Breast epithelium (tissue), 4 donors: ENCODE data around the gene MYO1A. TPM values are rescaled to one million over a fixed set of nuclear protein-coding genes. Genes with fewer than 3 reads are reported as not detected.
A peak's percentile ranks its signal among the peaks of the same experiment; 100 is the strongest.

Experiments used
- DNase-seq, 2 donors: peaks; one replicate each; pipeline ENCODE4 v3.0.0-alpha.2; 2019; ENCODE audit warnings: low spot score in 2 of 2
- H3K27ac ChIP-seq, 2 donors: fragments of 200-600 bp; sonication (generic) in 1 of 2; one replicate each; pipeline ENCODE4 v1.5.1; 2016 to 2019; ENCODE audit warnings: mild to moderate bottlenecking in 1 of 2
- H3K27me3 ChIP-seq, 2 donors: fragments of 200-600 bp; sonication (generic) in 1 of 2; one replicate each; pipeline versions ENCODE4 v1.5.1 to v1.6.0; 2017 to 2019; ENCODE audit warnings: control low read depth in 1 of 2, mild to moderate bottlenecking in 1 of 2
- H3K36me3 ChIP-seq: fragments of 200-600 bp; one replicate; pipeline ENCODE4 v1.5.1; 2019
- H3K4me1 ChIP-seq, 2 donors: fragments of 200-600 bp; sonication (generic); one replicate each; pipeline ENCODE4 v1.5.1; 2016 to 2019; ENCODE audit warnings: control low read depth in 1 of 2
- H3K4me3 ChIP-seq, 3 donors: fragments of 200-600 bp; sonication (generic); 1 replicate in 2 of 3; 2 replicates in 1 of 3; pipeline ENCODE4 v1.5.1; 2016 to 2019; ENCODE audit warnings: mild to moderate bottlenecking in 3 of 3, moderate library complexity in 2 of 3
- H3K9me3 ChIP-seq, 2 donors: fragments of 200-600 bp; sonication (generic) in 1 of 2; one replicate each; pipeline ENCODE4 v1.5.1; 2016 to 2019; ENCODE audit warnings: control low read depth in 1 of 2
- CTCF ChIP-seq, 3 donors: fragments of 450-650 bp; IDR thresholded peaks; one replicate each; pipeline ENCODE4 v1.5.1; 2016 to 2017; ENCODE audit warnings: antibody characterized with exemption in 3 of 3, mild to moderate bottlenecking in 3 of 3, moderate library complexity in 3 of 3
- POLR2A ChIP-seq: fragments of 450-650 bp; IDR thresholded peaks from one replicate; pipeline ENCODE4 v1.6.1; 2016; ENCODE audit warnings: antibody characterized with exemption, mild to moderate bottlenecking, moderate library complexity
- POLR2AphosphoS5 ChIP-seq, 3 donors: sonication (generic); formaldehyde crosslinking; IDR thresholded peaks; one replicate each; pipeline ENCODE4 v1.6.1; 2017; ENCODE audit warnings: antibody characterized with exemption in 3 of 3
- intact Hi-C: fragments of 100-400 bp; cut with DNase I; formaldehyde crosslinking; loops from one replicate; pipeline ENCODE4 v1.15.1; 2023; ENCODE audit warnings: low total_unique reads
- total RNA-seq, 3 donors: library from RNA; depleted of rRNA; stranded (reverse); fragments of >200 nt; gene quantifications; one replicate each; pipeline ENCODE4 v1.1.0, GENCODE V29; 2016

The MYO1A gene
- total RNA-seq, 3 donors from 2014 or later: 0.15 to 2.2 (median 0.98) TPM

- no peaks in the 10 kb centered on the region for H3K27me3 ChIP-seq
- peak overlapping the region; percentile 67 to 93 (median 86) for H3K4me3 ChIP-seq
- intact Hi-C loops: loop anchor here (5.0 kb wide), 1 partner anchor 436 kb away; the partner anchor contains the start of genes DDIT3 and MBD6
- TF ChIP-seq POLR2AphosphoS5 (IDR thresholded peaks at IDR 0.05) (no peak), CTCF (IDR thresholded peaks at IDR 0.05) (peak in 1 of 3 donors; percentile 23)
- no peaks in the 10 kb centered on the region for H3K36me3 ChIP-seq
- H3K4me1 ChIP-seq: peaks cover 13 to 15% of the 10 kb centered on the region in 2 donors
- peak in 1 of 2 donors; percentile 65 for DNase-seq
- H3K27ac ChIP-seq: peak overlapping the region; percentile 99 to 100
- no peaks in the 10 kb centered on the region for H3K9me3 ChIP-seq
Observed at GRCh38 chr12:57086493-57087009, 36.6 kb upstream of the MYO1A start.

- no peak for DNase-seq
- peak overlapping the region; percentile 67 to 93 (median 86) for H3K4me3 ChIP-seq
- H3K36me3 ChIP-seq: no peaks in the 10 kb centered on the region
- intact Hi-C loops: loop anchor here (5.0 kb wide), 1 partner anchor 436 kb away; the partner anchor contains the start of genes DDIT3 and MBD6
- H3K4me1 ChIP-seq: peaks cover 10 to 15% of the 10 kb centered on the region in 2 donors
- no peaks in the 10 kb centered on the region for H3K9me3 ChIP-seq
- peak overlapping the region; percentile 99 to 100 for H3K27ac ChIP-seq
- no peaks in the 10 kb centered on the region for H3K27me3 ChIP-seq
- TF ChIP-seq POLR2AphosphoS5 (IDR thresholded peaks at IDR 0.05) (no peak), POLR2A (no peak), CTCF (IDR thresholded peaks at IDR 0.05) (no peak)
Observed at GRCh38 chr12:57085999-57086492, 36.1 kb upstream of the MYO1A start.

- intact Hi-C loops: no loop called here
- no peak for TF ChIP-seq CTCF (IDR thresholded peaks at IDR 0.05)
- TF ChIP-seq POLR2A: no peak
- no peak for TF ChIP-seq POLR2AphosphoS5 (IDR thresholded peaks at IDR 0.05)
Observed at GRCh38 chr12:57080855-57081254, 30.9 kb upstream of the MYO1A start.

GRCh38 chr12:57079821-57080220 lies 29.9 kb upstream of the MYO1A start:
- intact Hi-C loops: no loop called here
- Histone ChIP-seq H3K4me1 (peaks cover 0 to 7% of the 10 kb centered on the region in 2 donors), H3K27ac (peak overlapping the region in 1 of 2 donors; percentile 89), H3K36me3 (no peaks in the 10 kb centered on the region), H3K4me3 (no peak overlapping the region), H3K9me3 (no peaks in the 10 kb centered on the region), H3K27me3 (no peaks in the 10 kb centered on the region)
- no peak for DNase-seq
- no peak for TF ChIP-seq CTCF (IDR thresholded peaks at IDR 0.05)
- no peak for TF ChIP-seq POLR2AphosphoS5 (IDR thresholded peaks at IDR 0.05)
- TF ChIP-seq POLR2A: no peak

More at GRCh38 chr12:57080855-57081254, 30.9 kb upstream of the MYO1A start:
- H3K36me3 ChIP-seq: no peaks in the 10 kb centered on the region
- H3K4me3 ChIP-seq: no peak overlapping the region
- DNase-seq: no peak
- peaks cover 4 to 14% of the 10 kb centered on the region in 2 donors for H3K4me1 ChIP-seq
- no peaks in the 10 kb centered on the region for H3K9me3 ChIP-seq
- H3K27me3 ChIP-seq: no peaks in the 10 kb centered on the region
- no peak overlapping the region for H3K27ac ChIP-seq
